GM21619 (cell line): ENCODE measurements around the gene TOM1.

Source experiments
- ATAC-seq: cut with Tn5 transposase; IDR thresholded peaks from one replicate; pipeline ENCODE4 v1.9.1; 2021; ENCODE audit not compliant: unreplicated experiment

TOM1 gene

GRCh38 chr22:35322893-35323292 is 23.2 kb downstream of the TOM1 start:
- no peak for ATAC-seq

- ATAC-seq: no peak
Observed at GRCh38 chr22:35323305-35323704, 23.6 kb downstream of the TOM1 start.

- ATAC-seq: no peak
Observed at GRCh38 chr22:35324067-35324466, 24.4 kb downstream of the TOM1 start.

- no peak for ATAC-seq
Observed at GRCh38 chr22:35324762-35325161, 25.1 kb downstream of the TOM1 start.

- no peak for ATAC-seq
Observed at GRCh38 chr22:35325209-35325608, 25.5 kb downstream of the TOM1 start.

GRCh38 chr22:35326854-35327562 is 27.3 kb downstream of the TOM1 start:
- ATAC-seq: no peak

- ATAC-seq: no peak
Observed at GRCh38 chr22:35327690-35328471, 28.2 kb downstream of the TOM1 start.

GRCh38 chr22:35328472-35328885 is 28.8 kb downstream of the TOM1 start:
- ATAC-seq: no peak

- ATAC-seq: no peak
Observed at GRCh38 chr22:35329114-35329847, 29.6 kb downstream of the TOM1 start.

- no peak for ATAC-seq
Observed at GRCh38 chr22:35330258-35330861, 30.7 kb downstream of the TOM1 start.

GRCh38 chr22:35332278-35332677 is 32.6 kb downstream of the TOM1 start:
- ATAC-seq: no peak

GRCh38 chr22:35333220-35333619 is 33.5 kb downstream of the TOM1 start:
- no peak for ATAC-seq

- ATAC-seq: no peak
Observed at GRCh38 chr22:35334004-35334403, 34.3 kb downstream of the TOM1 start.

GRCh38 chr22:35335468-35335867 is 35.8 kb downstream of the TOM1 start:
- ATAC-seq: no peak

GRCh38 chr22:35335936-35336781 is 36.5 kb downstream of the TOM1 start:
- ATAC-seq: no peak

- ATAC-seq: no peak
Observed at GRCh38 chr22:35337932-35338331, 38.2 kb downstream of the TOM1 start.

GRCh38 chr22:35341090-35341874 is 41.6 kb downstream of the TOM1 start:
- ATAC-seq: no peak

- no peak for ATAC-seq
Observed at GRCh38 chr22:35342390-35342789, 42.7 kb downstream of the TOM1 start.

GRCh38 chr22:35343664-35344550 is 44.2 kb downstream of the TOM1 start:
- no peak for ATAC-seq
